GM12801 (cell line): Measurements from ENCODE around the gene ZNF445.

ENCODE experiments used
- CTCF ChIP-seq: IDR thresholded peaks from one replicate; pipeline ENCODE4 v1.5.1; 2011; ENCODE audit warnings: control low read depth; ENCODE audit not compliant: insufficient read length; ENCODE audit errors: extremely low read depth

Gene ZNF445

GRCh38 chr3:44476181-44476611 lies 1.3 kb downstream of the ZNF445 start:
- no peak for TF ChIP-seq CTCF

GRCh38 chr3:44470430-44470829 lies 7.0 kb downstream of the ZNF445 start:
- no peak for TF ChIP-seq CTCF

DNA sequence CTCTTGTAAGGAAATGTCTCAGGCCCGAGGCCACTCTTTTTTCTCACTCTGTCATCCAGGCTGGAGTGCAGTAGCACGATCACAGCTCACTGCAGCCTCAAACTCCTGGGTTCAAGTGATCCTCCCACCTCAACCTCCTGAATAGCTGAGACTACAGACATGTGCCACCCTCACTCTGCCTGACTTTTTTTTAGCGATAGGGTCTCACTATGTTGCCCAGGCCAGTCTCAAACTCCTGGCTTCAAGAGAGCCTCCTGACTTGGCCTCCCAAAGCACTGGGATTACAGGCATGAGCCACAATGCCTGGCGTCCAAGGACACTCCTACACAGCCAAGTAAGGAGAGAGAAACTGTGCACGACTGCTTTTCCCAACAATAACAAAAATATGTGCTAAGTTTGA lies 7.6 kb downstream of the ZNF445 start:
- no peak for TF ChIP-seq CTCF

- TF ChIP-seq CTCF, result no peak
These were observed 8.6 kb downstream of the ZNF445 start for GRCh38 chr3:44468572-44469520.

DNA sequence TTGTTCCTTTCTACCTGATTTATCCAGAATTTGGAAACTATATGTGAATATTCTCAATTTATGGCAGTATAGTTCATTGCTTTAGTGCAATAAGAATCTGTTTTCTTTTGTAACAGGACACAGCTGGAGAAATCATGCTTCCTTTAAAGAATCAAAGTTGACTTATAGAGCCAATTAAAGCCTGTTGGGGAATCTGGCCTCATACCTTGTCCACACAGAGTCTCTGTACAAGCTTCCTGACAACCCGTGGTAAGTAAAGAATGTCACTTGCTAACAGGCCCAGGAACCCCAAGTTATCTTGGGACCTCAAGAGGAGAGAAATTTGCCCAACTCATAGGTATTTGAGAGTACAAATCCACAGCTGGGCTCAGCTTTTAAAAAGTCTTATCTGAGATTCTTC lies 10.2 kb downstream of the ZNF445 start:
- TF ChIP-seq CTCF, result no peak

DNA sequence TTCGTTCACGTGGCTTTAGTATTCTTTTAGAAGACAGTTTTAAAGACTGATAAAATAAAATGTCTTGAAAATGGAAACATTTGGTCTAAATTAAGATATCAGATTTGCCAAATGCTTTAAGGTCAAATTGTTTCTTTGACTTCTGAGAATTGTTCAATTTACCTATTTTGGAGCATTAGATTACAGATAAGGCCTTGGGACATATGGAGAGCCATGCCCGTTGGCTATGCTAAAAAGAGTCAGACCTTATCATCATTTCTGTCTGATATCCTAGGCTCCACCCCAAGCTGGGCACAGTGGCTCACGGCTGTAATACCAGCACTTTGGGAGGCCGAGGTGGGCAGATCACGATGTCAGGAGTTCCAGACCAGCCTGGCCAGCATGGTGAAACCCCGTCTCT lies 13.0 kb downstream of the ZNF445 start:
- no peak for TF ChIP-seq CTCF

GRCh38 chr3:44455318-44455717 lies 22.2 kb downstream of the ZNF445 start:
- TF ChIP-seq CTCF, result no peak
